Peyer's patch (tissue), 4 donors: Measurements from ENCODE around the gene MPV17. TPM values are rescaled to one million over a fixed set of nuclear protein-coding genes. Genes with fewer than 3 reads are reported as not detected.

ENCODE experiments used
- DNase-seq, 3 donors: peaks; one replicate each; pipeline ENCODE4 v3.0.0-alpha.2; 2017 to 2019
- H3K27ac ChIP-seq, 4 donors: fragments of 200-600 bp; sonication (generic); one replicate each; pipeline ENCODE4 v1.5.1; 2016 to 2019
- H3K27me3 ChIP-seq, 2 donors: fragments of 200-600 bp; sonication (generic); one replicate each; pipeline ENCODE4 v1.5.1; 2019
- H3K36me3 ChIP-seq, 3 donors: fragments of 200-600 bp; sonication (generic); one replicate each; pipeline ENCODE4 v1.5.1; 2016 to 2019
- H3K4me1 ChIP-seq, 4 donors: fragments of 200-600 bp; sonication (generic); one replicate each; pipeline ENCODE4 v1.5.1; 2016 to 2019
- H3K4me3 ChIP-seq, 4 donors: fragments of 200-600 bp; sonication (generic); 1 replicate in 3 of 4; 2 replicates in 1 of 4; pipeline ENCODE4 v1.5.1; 2016 to 2019; ENCODE audit warnings: mild to moderate bottlenecking in 1 of 4
- H3K9me3 ChIP-seq, 4 donors: fragments of 200-600 bp; sonication (generic); one replicate each; pipeline ENCODE4 v1.5.1; 2016 to 2019; ENCODE audit warnings: mild to moderate bottlenecking in 1 of 4
- CTCF ChIP-seq, 6 experiments: fragments of 450-650 bp in 4 of 6; fragments of 200-600 bp in 2 of 6; sonication (generic) in 1 of 6; IDR thresholded peaks; one replicate each; pipeline ENCODE4 v1.5.1; 2017 to 2019; ENCODE audit warnings: antibody characterized with exemption in 6 of 6, mild to moderate bottlenecking in 3 of 6, moderate library complexity in 1 of 6
- POLR2A ChIP-seq, 2 donors: fragments of 450-650 bp; IDR thresholded peaks; one replicate each; pipeline ENCODE4 v1.5.1; 2017; ENCODE audit warnings: antibody characterized with exemption in 2 of 2, mild to moderate bottlenecking in 2 of 2, moderate library complexity in 2 of 2
- total RNA-seq, 4 donors: library from RNA; depleted of rRNA; stranded (reverse); fragments of >200 nt; gene quantifications; one replicate each; pipeline ENCODE4 v1.1.0, GENCODE V29; 2016

The MPV17 gene
- total RNA-seq, 4 donors from 2014 or later = 41.5 to 62.3 (median 51.6) TPM

DNA sequence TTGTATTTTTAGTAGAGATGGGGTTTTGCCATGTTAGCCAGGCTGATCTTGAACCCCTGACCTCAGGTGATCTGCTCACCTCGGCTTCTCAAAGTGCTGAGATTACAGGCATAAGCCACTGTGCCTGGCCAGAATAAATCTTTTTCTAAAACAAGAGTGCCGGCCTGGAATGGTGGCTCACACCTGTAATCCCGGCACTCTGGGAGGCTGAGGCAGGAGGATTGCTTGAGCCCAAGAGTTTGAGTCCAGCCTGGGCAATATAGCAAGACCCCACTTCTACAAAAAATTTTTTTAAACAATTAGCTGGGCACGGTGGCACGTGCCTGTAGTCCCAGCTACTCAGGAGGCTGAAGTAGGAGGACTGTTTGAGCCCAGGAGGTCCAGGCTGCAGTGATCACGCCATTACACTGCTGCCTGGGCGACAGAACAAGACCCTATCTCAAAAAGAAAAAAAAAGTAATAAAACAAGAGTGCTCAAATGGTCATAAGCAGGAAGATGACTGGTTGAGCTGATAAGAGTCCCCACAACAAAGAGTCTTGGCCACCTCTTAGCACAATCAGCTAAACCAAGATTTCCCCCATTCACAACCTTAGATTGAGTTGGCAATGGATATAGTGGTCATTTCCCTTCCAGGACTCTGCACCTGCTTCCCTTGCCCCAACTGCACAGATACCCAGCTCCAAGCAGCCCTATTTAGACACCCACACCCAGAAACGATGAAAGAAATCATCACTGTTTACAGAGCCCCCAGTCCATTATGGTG, 8.8 kb downstream of the MPV17 start:
- Histone ChIP-seq H3K4me3 (no peak overlapping the region), H3K4me1 (no peaks in the 10 kb centered on the region), H3K27me3 (no peaks in the 10 kb centered on the region), H3K27ac (no peak overlapping the region), H3K36me3 (peaks cover 0 to 7% (median 0%) of the 10 kb centered on the region in 3 donors), H3K9me3 (no peaks in the 10 kb centered on the region)
- TF ChIP-seq CTCF (IDR thresholded peaks at IDR 0.05) (no peak), POLR2A (IDR thresholded peaks at IDR 0.05) (no peak)
- no peak for DNase-seq

DNA sequence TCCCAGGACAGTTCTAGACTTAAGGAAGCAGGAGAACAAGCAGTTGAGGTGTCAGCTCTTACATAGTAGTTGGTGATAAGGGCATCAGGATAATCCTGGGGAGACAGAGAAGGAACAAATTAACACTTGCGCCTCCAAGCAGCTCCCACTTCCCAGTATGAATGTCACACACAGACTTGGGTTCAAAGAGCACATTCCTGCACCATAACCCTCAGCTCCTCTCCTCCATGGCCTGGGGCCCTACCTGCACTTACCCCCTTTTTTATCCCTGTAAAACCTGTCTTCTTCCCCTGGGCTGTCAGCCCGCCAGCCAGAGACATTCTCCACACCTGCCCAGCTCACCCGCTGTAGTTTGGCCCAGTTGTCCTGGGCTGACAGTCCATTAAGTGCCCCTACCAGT, 10.7 kb downstream of the MPV17 start:
- no peaks in the 10 kb centered on the region for H3K9me3 ChIP-seq
- DNase-seq = no peak
- H3K27ac ChIP-seq = no peak overlapping the region

GRCh38 chr2:27309651-27310050, 13.2 kb downstream of the MPV17 start:
- peaks cover 0 to 25% of the 10 kb centered on the region in 2 donors for H3K27me3 ChIP-seq
- peaks cover 0 to 7% (median 0%) of the 10 kb centered on the region in 3 donors for H3K36me3 ChIP-seq
- DNase-seq = no peak
- H3K9me3 ChIP-seq = no peaks in the 10 kb centered on the region
- TF ChIP-seq POLR2A (IDR thresholded peaks at IDR 0.05) = no peak
- no peak for TF ChIP-seq CTCF (IDR thresholded peaks at IDR 0.05)
- no peak overlapping the region for H3K4me3 ChIP-seq
- H3K4me1 ChIP-seq = peaks cover 0 to 26% (median 9%) of the 10 kb centered on the region in 4 donors
- H3K27ac ChIP-seq = no peak overlapping the region

More for the DNA sequence above, 10.7 kb downstream of the MPV17 start:
- no peak overlapping the region for H3K4me3 ChIP-seq
- peaks cover 0 to 7% (median 0%) of the 10 kb centered on the region in 3 donors for H3K36me3 ChIP-seq
- peaks cover 0 to 14% (median 2%) of the 10 kb centered on the region in 4 donors for H3K4me1 ChIP-seq
- H3K27me3 ChIP-seq = peaks cover 0 to 17% of the 10 kb centered on the region in 2 donors
- TF ChIP-seq CTCF (IDR thresholded peaks at IDR 0.05) (no peak), POLR2A (IDR thresholded peaks at IDR 0.05) (no peak)

DNA sequence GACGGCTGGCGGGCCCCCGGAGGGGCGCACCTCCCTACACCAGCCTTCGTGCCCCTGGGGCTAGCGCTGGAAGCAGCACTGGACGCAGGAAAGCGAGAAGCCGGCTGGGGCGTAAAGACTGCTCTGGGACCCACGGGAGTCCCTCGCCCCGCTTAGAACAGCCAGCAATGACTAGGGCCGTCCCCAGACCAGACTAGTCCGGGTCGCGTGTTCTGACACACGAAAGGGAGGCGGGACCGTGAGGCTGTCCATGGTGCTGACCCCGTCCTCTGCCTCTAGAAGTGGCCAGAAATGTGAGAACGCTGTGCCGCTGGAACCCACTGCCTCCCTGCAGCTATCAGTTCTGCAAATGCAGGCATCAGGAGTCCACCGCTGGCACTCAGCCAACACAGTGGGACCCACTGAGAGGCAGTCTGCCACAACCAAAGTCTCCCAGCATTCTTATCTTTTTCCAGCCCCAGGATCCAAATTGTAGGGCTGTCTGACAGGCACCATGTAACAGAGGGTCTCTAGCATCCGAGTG, 14.5 kb downstream of the MPV17 start, which contains the start of gene UCN:
Gene UCN (minus strand): TSS at position 87 of the 523 bp plus-strand sequence. CDS start 550 bp downstream, outside the sequence.
- no peaks in the 10 kb centered on the region for H3K9me3 ChIP-seq
- TF ChIP-seq CTCF (IDR thresholded peaks at IDR 0.05) = no peak
- no peak for TF ChIP-seq POLR2A (IDR thresholded peaks at IDR 0.05)
- peaks cover 0 to 25% of the 10 kb centered on the region in 2 donors for H3K27me3 ChIP-seq
- no peak within 1 kb of the TSS for H3K4me3 ChIP-seq
- DNase-seq = no peak
- H3K36me3 ChIP-seq = peaks cover 0 to 7% (median 0%) of the 10 kb centered on the region in 3 donors
- peaks cover 0 to 26% (median 9%) of the 10 kb centered on the region in 4 donors for H3K4me1 ChIP-seq
- H3K27ac ChIP-seq = no peak within 1 kb of the TSS

DNA sequence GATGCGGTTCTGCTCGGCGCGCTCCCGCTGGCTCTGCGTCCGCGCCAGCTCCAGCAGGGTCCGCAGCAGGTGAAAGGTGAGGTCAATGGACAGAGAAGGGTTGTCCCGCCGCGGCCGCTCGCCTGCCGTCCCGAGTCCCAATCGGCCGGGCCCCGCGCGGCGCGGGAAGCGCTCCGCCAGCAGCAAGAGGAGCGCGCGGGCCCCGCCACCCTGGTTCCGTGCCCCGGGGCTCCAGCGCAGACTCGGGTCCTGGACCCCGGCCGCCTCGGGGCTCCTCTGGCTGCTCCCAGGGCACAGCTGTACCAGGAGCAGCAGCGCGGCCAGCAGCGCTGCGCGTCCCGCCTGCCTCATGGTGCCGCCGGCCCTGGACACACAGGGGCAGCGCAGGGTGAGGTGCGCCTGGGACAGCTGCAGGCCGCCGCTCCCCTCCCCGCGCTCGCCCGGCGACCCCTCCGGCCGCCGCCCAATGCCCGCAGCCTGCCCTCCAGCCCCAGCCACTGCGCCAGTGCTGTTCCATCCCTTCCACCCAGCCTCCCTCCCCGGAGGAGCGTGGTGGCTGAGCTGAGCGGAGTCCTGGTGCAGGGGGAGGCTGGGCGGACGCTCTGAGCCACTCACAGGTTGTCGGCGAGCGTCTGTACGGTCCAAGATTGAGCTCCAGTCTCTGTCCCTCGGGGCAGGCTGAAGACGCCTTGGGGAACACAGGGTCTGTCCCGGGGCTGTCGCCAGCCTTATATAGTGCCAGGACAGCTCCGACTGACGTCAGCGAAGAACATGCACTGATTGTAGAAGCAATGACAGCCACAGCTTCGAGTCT, 15.1 kb downstream of the MPV17 start:
- no peaks in the 10 kb centered on the region for H3K9me3 ChIP-seq
- H3K4me1 ChIP-seq = peaks cover 0 to 26% (median 9%) of the 10 kb centered on the region in 4 donors
- peaks cover 0 to 7% (median 0%) of the 10 kb centered on the region in 3 donors for H3K36me3 ChIP-seq
- no peak overlapping the region for H3K4me3 ChIP-seq
- peaks cover 0 to 25% of the 10 kb centered on the region in 2 donors for H3K27me3 ChIP-seq
- no peak for TF ChIP-seq CTCF (IDR thresholded peaks at IDR 0.05)
- no peak for TF ChIP-seq POLR2A (IDR thresholded peaks at IDR 0.05)
- no peak for DNase-seq
- no peak overlapping the region for H3K27ac ChIP-seq
